Measurements from ENCODE around the gene SCARB1.

GRCh38 chr12:124784871-124785572 is 78.6 kb downstream of the SCARB1 start:
- TF ChIP-seq CTCF (IDR thresholded peaks at IDR 0.05) (no peak), SIN3A (IDR thresholded peaks at IDR 0.05; ENCODE audit: borderline replicate concordance, insufficient read depth, low read depth, low read length) (no peak), REST (IDR thresholded peaks at IDR 0.05; ENCODE audit: insufficient read depth in 1 of 2, low read depth in 2 of 2, low read length in 1 of 2) (no peak), POLR2AphosphoS5 (IDR thresholded peaks at IDR 0.05; ENCODE audit: low read depth, low read length) (no peak), TCF7L2 (IDR thresholded peaks at IDR 0.05; ENCODE audit: low read depth, low read length) (no peak)

All from Panc1 (cell line).